ENCODE measurements around the gene LRBA.

DNA sequence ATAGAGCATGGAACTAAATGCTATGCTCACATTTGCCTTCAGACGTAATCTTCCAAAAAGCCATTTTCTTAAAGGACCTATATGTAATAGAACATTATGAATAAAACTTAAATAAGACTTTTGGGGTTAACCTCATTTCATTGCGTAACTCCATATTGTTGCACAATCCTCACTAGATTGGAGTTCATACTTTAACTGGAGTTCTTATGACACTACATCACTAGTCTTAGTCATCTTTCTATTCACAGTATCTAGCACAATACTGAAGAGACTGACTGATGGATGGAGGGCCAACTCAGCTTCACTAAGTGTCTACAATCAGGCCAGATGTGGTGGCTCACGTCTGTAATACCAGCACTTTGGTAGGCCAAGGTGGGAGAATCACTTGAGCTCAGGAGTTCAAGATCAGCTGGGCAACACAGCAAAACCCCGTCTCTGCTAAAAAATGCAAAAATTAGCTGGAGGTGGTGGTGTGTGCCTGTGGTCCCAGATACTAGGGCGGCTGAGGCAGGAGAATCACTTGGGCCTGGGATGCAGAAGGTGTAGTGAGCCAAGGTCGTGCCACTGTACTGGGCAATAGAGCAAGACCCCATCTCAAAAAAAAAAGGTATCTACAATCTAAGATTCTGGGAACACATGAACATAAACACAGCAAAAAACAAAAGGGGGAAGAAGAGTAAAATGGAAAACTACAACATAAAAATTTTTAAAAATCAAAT lies 513.9 kb downstream of the LRBA start:
- TF ChIP-seq, protein P1, sequence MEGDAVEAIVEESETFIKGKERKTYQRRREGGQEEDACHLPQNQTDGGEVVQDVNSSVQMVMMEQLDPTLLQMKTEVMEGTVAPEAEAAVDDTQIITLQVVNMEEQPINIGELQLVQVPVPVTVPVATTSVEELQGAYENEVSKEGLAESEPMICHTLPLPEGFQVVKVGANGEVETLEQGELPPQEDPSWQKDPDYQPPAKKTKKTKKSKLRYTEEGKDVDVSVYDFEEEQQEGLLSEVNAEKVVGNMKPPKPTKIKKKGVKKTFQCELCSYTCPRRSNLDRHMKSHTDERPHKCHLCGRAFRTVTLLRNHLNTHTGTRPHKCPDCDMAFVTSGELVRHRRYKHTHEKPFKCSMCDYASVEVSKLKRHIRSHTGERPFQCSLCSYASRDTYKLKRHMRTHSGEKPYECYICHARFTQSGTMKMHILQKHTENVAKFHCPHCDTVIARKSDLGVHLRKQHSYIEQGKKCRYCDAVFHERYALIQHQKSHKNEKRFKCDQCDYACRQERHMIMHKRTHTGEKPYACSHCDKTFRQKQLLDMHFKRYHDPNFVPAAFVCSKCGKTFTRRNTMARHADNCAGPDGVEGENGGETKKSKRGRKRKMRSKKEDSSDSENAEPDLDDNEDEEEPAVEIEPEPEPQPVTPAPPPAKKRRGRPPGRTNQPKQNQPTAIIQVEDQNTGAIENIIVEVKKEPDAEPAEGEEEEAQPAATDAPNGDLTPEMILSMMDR (IDR thresholded peaks at IDR 0.05) = no peak
- no peak for TF ChIP-seq POLR2A (IDR thresholded peaks at IDR 0.05)
